ENCODE results near the gene SELENOW.
"Not testable (repeated sequence)": the region's sequence is repeated elsewhere in the genome, so short reads cannot be mapped to it uniquely, and the experiment has no call there.

Gene SELENOW

GRCh38 chr19:47766670-47767069, 11.8 kb upstream of the SELENOW start:
- DNase-seq (ENCODE audit: low spot score) (no peak), ATAC-seq (ENCODE audit: low read depth) (no peak)
- H3K9me3 ChIP-seq (ENCODE audit: severe bottlenecking) = no peaks in the 10 kb centered on the region
- H3K4me1 ChIP-seq (ENCODE audit: insufficient read depth, poor library complexity, severe bottlenecking) = no peaks in the 10 kb centered on the region
- H3K27me3 ChIP-seq (ENCODE audit: insufficient read depth, poor library complexity, severe bottlenecking) = no peaks in the 10 kb centered on the region
- TF ChIP-seq CTCF (IDR thresholded peaks at IDR 0.05; ENCODE audit: poor library complexity, severe bottlenecking) = no peak
- no peak overlapping the region for H3K4me3 ChIP-seq (ENCODE audit: severe bottlenecking)
- no peaks in the 10 kb centered on the region for H3K36me3 ChIP-seq (ENCODE audit: low read depth)
- H3K27ac ChIP-seq (ENCODE audit: poor library complexity, severe bottlenecking) = no peak overlapping the region

GRCh38 chr19:47767349-47767748, 11.2 kb upstream of the SELENOW start:
- DNase-seq (ENCODE audit: low spot score) (no peak), ATAC-seq (ENCODE audit: low read depth) (no peak)
- TF ChIP-seq CTCF (IDR thresholded peaks at IDR 0.05; ENCODE audit: poor library complexity, severe bottlenecking) = no peak
- no peaks in the 10 kb centered on the region for H3K36me3 ChIP-seq (ENCODE audit: low read depth)
- no peaks in the 10 kb centered on the region for H3K9me3 ChIP-seq (ENCODE audit: severe bottlenecking)
- no peaks in the 10 kb centered on the region for H3K4me1 ChIP-seq (ENCODE audit: insufficient read depth, poor library complexity, severe bottlenecking)
- H3K4me3 ChIP-seq (ENCODE audit: severe bottlenecking) = no peak overlapping the region
- no peaks in the 10 kb centered on the region for H3K27me3 ChIP-seq (ENCODE audit: insufficient read depth, poor library complexity, severe bottlenecking)
- no peak overlapping the region for H3K27ac ChIP-seq (ENCODE audit: poor library complexity, severe bottlenecking)

- DNase-seq (ENCODE audit: low spot score) (no peak), ATAC-seq (ENCODE audit: low read depth) (no peak)
- no peaks in the 10 kb centered on the region for H3K9me3 ChIP-seq (ENCODE audit: severe bottlenecking)
- no peak overlapping the region for H3K4me3 ChIP-seq (ENCODE audit: severe bottlenecking)
- no peaks in the 10 kb centered on the region for H3K4me1 ChIP-seq (ENCODE audit: insufficient read depth, poor library complexity, severe bottlenecking)
- no peaks in the 10 kb centered on the region for H3K36me3 ChIP-seq (ENCODE audit: low read depth)
- no peaks in the 10 kb centered on the region for H3K27me3 ChIP-seq (ENCODE audit: insufficient read depth, poor library complexity, severe bottlenecking)
- no peak for TF ChIP-seq CTCF (IDR thresholded peaks at IDR 0.05; ENCODE audit: poor library complexity, severe bottlenecking)
- H3K27ac ChIP-seq (ENCODE audit: poor library complexity, severe bottlenecking) = no peak overlapping the region
These were observed 9.9 kb upstream of the SELENOW start for GRCh38 chr19:47768604-47769003.

- no peak for TF ChIP-seq CTCF (IDR thresholded peaks at IDR 0.05; ENCODE audit: poor library complexity, severe bottlenecking)
- H3K4me1 ChIP-seq (ENCODE audit: insufficient read depth, poor library complexity, severe bottlenecking) = no peaks in the 10 kb centered on the region
- no peak for ATAC-seq (ENCODE audit: low read depth)
- no peak for DNase-seq (ENCODE audit: low spot score)
- H3K4me3 ChIP-seq (ENCODE audit: severe bottlenecking) = no peak overlapping the region
- no peaks in the 10 kb centered on the region for H3K36me3 ChIP-seq (ENCODE audit: low read depth)
- no peak overlapping the region for H3K27ac ChIP-seq (ENCODE audit: poor library complexity, severe bottlenecking)
- no peaks in the 10 kb centered on the region for H3K9me3 ChIP-seq (ENCODE audit: severe bottlenecking)
- H3K27me3 ChIP-seq (ENCODE audit: insufficient read depth, poor library complexity, severe bottlenecking) = no peaks in the 10 kb centered on the region
These were observed 9.0 kb upstream of the SELENOW start for GRCh38 chr19:47769534-47769933.

GRCh38 chr19:47771291-47771690, 7.2 kb upstream of the SELENOW start:
- ATAC-seq (ENCODE audit: low read depth); H3K36me3 ChIP-seq (ENCODE audit: low read depth); H3K9me3 ChIP-seq (ENCODE audit: severe bottlenecking); H3K27me3 ChIP-seq (ENCODE audit: insufficient read depth, poor library complexity, severe bottlenecking); H3K4me3 ChIP-seq (ENCODE audit: severe bottlenecking); DNase-seq (ENCODE audit: low spot score); H3K4me1 ChIP-seq (ENCODE audit: insufficient read depth, poor library complexity, severe bottlenecking); H3K27ac ChIP-seq (ENCODE audit: poor library complexity, severe bottlenecking): not testable (repeated sequence)

Measured in RWPE2 (cell line).